Esophagus squamous epithelium (tissue), 4 donors: ENCODE measurements around the gene SLC44A4.

Source experiments
- POLR2A ChIP-seq, 4 donors: fragments of 450-650 bp; IDR thresholded peaks; one replicate each; pipeline ENCODE4 v1.6.1; 2017; ENCODE audit warnings: antibody characterized with exemption in 4 of 4, mild to moderate bottlenecking in 4 of 4, moderate library complexity in 3 of 4
- TF ChIP-seq, protein P1 (sequence below), 6 experiments: fragments of 450-650 bp in 4 of 6; fragments of 200-600 bp in 2 of 6; sonication (generic) in 2 of 6; IDR thresholded peaks; one replicate each; pipeline ENCODE4 v1.5.1; 2016 to 2019; ENCODE audit warnings: antibody characterized with exemption in 6 of 6, mild to moderate bottlenecking in 4 of 6, moderate library complexity in 4 of 6

DNA sequence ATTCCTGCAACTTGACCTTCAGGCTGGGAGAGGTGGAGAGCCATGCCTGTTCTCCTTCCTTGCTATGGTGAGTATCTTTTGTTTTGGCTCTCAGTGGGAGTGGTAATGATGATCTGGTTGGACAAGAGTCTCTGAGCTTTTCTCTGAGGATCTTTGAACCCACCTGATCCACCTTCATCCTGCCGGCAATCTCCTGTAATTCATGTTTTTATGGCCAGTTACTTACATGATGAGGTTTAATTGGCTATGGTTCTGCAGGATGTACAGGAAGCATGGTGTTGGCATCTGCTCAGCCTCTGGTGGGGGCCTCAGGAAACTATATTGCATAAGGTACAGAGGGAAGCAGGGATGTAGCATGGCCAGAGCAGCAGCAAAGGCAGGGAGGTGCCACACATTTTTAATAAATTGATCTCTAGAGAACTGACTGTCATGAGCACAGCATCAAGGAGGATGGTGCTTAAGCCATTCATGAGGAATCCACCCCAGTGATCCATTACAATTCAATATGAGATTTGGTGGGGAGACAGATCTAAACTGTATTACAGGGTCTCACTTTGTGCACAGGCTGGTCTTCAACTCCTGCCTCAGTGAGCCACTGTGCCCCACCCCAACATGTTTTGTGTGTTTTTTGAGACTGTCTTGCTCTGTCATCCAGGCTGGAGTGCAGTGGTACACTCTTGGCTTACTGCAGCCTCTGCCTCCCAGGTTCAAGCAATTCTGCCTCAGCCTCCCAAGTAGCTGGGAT lies 41.3 kb downstream of the SLC44A4 start:
- TF ChIP-seq, protein P1, sequence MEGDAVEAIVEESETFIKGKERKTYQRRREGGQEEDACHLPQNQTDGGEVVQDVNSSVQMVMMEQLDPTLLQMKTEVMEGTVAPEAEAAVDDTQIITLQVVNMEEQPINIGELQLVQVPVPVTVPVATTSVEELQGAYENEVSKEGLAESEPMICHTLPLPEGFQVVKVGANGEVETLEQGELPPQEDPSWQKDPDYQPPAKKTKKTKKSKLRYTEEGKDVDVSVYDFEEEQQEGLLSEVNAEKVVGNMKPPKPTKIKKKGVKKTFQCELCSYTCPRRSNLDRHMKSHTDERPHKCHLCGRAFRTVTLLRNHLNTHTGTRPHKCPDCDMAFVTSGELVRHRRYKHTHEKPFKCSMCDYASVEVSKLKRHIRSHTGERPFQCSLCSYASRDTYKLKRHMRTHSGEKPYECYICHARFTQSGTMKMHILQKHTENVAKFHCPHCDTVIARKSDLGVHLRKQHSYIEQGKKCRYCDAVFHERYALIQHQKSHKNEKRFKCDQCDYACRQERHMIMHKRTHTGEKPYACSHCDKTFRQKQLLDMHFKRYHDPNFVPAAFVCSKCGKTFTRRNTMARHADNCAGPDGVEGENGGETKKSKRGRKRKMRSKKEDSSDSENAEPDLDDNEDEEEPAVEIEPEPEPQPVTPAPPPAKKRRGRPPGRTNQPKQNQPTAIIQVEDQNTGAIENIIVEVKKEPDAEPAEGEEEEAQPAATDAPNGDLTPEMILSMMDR (IDR thresholded peaks at IDR 0.05): no peak
- no peak for TF ChIP-seq POLR2A (IDR thresholded peaks at IDR 0.05)
